Smooth muscle cell (in vitro differentiated cells): ENCODE measurements around the gene RBMS1. TPM values are rescaled to one million over a fixed set of nuclear protein-coding genes. Genes with fewer than 3 reads are reported as not detected.
A peak's percentile ranks its signal among the peaks of the same experiment; 100 is the strongest.

ENCODE experiments used
- DNase-seq: peaks from one replicate; lab custom pipeline; 2025; ENCODE audit not compliant: unreplicated experiment; lab: John Stamatoyannopoulos, UW
- H2AFZ ChIP-seq: fragments of 200-600 bp; sonication (generic); 2 replicates; pipeline ENCODE4 v1.6.0; 2016; ENCODE audit warnings: antibody characterized with exemption, low read depth, mild to moderate bottlenecking
- H3F3A ChIP-seq: fragments of 200-600 bp; sonication (generic); 2 replicates; pipeline ENCODE4 v1.6.0; 2017; ENCODE audit warnings: antibody characterized with exemption, low read depth
- H3K27ac ChIP-seq: fragments of 200-600 bp; sonication (generic); 2 replicates; pipeline ENCODE4 v1.5.1; 2016; ENCODE audit warnings: low read depth, mild to moderate bottlenecking
- H3K27me3 ChIP-seq: fragments of 200-600 bp; sonication (generic); 2 replicates; pipeline ENCODE4 v1.6.1; 2016; ENCODE audit warnings: low read depth, mild to moderate bottlenecking
- H3K36me3 ChIP-seq: fragments of 200-600 bp; sonication (generic); 2 replicates; pipeline ENCODE4 v1.5.1; 2016; ENCODE audit warnings: low read depth
- H3K4me1 ChIP-seq: fragments of 200-600 bp; sonication (generic); 2 replicates; pipeline ENCODE4 v1.5.1; 2016; ENCODE audit warnings: low read depth
- H3K4me2 ChIP-seq: fragments of 200-600 bp; sonication (generic); 2 replicates; pipeline ENCODE4 v1.6.0; 2016; ENCODE audit warnings: mild to moderate bottlenecking
- H3K4me3 ChIP-seq: fragments of 200-600 bp; sonication (generic); 2 replicates; pipeline ENCODE4 v1.5.1; 2016; ENCODE audit warnings: mild to moderate bottlenecking
- H3K79me2 ChIP-seq: fragments of 200-600 bp; sonication (generic); 2 replicates; pipeline ENCODE4 v1.6.0; 2016; ENCODE audit warnings: low read depth, mild to moderate bottlenecking
- H3K9ac ChIP-seq: fragments of 200-600 bp; sonication (generic); 2 replicates; pipeline ENCODE4 v1.6.0; 2016; ENCODE audit warnings: low read depth
- H3K9me3 ChIP-seq: fragments of 200-600 bp; sonication (generic); replicated peaks from 2 replicates; pipeline ENCODE4 v1.5.1; 2016; ENCODE audit warnings: low read depth
- H4K20me1 ChIP-seq: fragments of 200-600 bp; sonication (generic); 2 replicates; pipeline ENCODE4 v1.6.0; 2016; ENCODE audit warnings: low read depth
- CTCF ChIP-seq: fragments of 200-600 bp; sonication (generic); IDR thresholded peaks from 2 replicates; pipeline ENCODE4 v1.5.1; 2017; ENCODE audit warnings: borderline replicate concordance, mild to moderate bottlenecking, antibody characterized with exemption; ENCODE audit not compliant: insufficient read depth, poor library complexity, severe bottlenecking
- WGBS: methylation state at CpG from one replicate; pipeline ENCODE4 v1.1.7; 2016; ENCODE audit warnings: low lambda C conversion rate; 5-methylcytosine and 5-hydroxymethylcytosine counted together
- polyA plus RNA-seq: library from polyadenylated mRNA; unstranded; fragments of >200 nt; fragmentation: Nextera tagmentation; extraction: Ambion mirVana; gene quantifications from 2 replicates; pipeline ENCODE4 v1.2.1, GENCODE V29; 2016
- total RNA-seq: library from RNA; depleted of rRNA; stranded (reverse); fragments of >200 nt; gene quantifications from 2 replicates; pipeline ENCODE4 v1.2.3, GENCODE V29; 2014

RBMS1 gene
- total and polyA plus RNA-seq, 2 experiments from 2014 or later = 103 to 160 TPM

DNA sequence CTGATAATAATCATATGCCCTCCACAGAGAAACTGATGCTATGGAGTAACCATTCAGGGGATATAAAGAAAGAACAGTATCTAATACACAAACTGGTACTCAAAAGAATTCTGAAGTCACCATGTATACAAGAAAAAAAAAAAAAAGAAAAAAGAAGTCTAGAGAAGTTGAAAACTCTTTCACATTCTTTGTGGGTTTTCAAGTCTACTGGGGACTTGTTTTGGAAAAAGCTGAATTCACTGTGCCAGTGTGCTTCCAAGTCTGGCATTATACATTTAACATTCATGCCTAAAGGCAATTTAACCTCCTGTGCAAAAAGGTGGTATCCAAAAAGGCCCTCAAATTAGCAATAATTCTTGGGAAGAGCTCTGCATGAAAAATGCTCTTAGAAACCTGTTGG, 198.7 kb downstream of the RBMS1 start:
- Histone ChIP-seq H3K27ac (peak overlapping the region; percentile 93), H3K36me3 (no peaks in the 10 kb centered on the region), H3K9ac (peak overlapping the region; percentile 69), H3K4me1 (peaks cover 11% of the 10 kb centered on the region), H3F3A (peaks cover 9% of the 10 kb centered on the region), H4K20me1 (no peaks in the 10 kb centered on the region), H3K9me3 (no peaks in the 10 kb centered on the region), H2AFZ (no peak overlapping the region), H3K79me2 (peaks cover 8% of the 10 kb centered on the region), H3K4me3 (no peak overlapping the region), H3K4me2 (peak overlapping the region; percentile 36), H3K27me3 (no peaks in the 10 kb centered on the region)
- no peak for TF ChIP-seq CTCF
- DNase-seq = no peak

DNA sequence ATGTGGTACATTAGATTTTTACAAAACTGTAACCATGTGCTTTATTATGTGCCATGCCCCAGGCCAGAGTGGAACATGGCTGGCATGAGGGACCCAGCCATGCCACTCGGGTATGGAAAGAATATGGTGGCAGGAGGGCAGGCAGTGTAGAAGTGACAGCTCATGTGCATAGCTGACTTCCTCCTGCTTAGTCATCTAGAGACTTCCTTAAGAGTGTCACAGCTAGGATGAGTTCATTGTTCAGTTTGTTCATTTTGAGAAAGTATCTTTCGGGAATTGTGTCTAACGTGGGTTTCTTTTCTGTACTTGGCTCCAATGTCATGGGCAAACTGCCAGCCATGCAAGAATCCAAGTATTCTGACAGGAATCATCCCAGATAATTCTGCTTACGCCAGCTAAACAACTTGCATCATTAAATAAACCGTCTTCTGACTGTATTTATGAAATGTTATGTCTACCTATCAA, 199.2 kb downstream of the RBMS1 start:
- Histone ChIP-seq H3K36me3 (no peaks in the 10 kb centered on the region), H4K20me1 (no peaks in the 10 kb centered on the region), H3F3A (peaks cover 9% of the 10 kb centered on the region), H3K79me2 (peaks cover 7% of the 10 kb centered on the region), H3K9ac (peak overlapping the region; percentile 69), H2AFZ (no peak overlapping the region), H3K27me3 (no peaks in the 10 kb centered on the region), H3K27ac (peak overlapping the region; percentile 93), H3K4me1 (peaks cover 11% of the 10 kb centered on the region), H3K4me2 (peak overlapping the region; percentile 36), H3K4me3 (no peak overlapping the region), H3K9me3 (no peaks in the 10 kb centered on the region)
- DNase-seq = no peak
- WGBS = 38% methylated on average over 5 of the region's 5 CpGs
- no peak for TF ChIP-seq CTCF

DNA sequence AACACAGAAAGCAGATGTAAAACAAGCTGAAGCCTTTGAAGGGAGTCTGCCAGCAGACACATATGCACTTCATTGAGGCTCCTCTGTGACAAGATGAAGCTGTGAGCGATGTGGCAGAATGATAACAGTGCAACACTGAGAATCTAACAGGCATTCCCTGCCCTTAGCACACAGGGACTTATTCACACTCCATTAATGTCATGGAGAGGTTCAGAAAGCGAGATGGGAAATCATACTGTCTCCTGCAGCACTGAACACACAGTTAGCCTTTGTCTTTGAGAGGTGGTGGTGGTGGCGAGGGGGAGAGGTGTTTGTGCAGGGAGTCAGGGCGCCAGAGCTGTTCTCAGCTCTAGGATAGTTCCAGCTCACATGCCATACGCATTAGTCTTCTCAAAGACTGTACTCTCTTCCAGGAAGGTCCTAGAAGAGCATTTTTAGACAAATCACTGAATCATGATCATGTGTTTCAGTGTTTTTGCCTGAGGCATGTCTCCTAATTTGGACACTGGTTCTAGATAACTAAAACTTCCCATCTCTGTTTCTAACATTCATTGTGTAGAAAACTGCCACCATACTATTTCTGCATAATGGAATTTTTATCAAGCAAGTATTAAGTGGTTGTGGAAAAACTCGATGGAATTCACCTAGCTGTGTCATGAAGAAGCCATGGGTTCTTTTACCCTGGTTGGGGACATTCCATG, 200.1 kb downstream of the RBMS1 start:
- Histone ChIP-seq H4K20me1 (no peaks in the 10 kb centered on the region), H3K27ac (peak overlapping the region; percentile 93), H3K9me3 (no peaks in the 10 kb centered on the region), H3K4me3 (no peak overlapping the region), H2AFZ (no peak overlapping the region), H3F3A (peaks cover 9% of the 10 kb centered on the region), H3K79me2 (peaks cover 4% of the 10 kb centered on the region), H3K36me3 (no peaks in the 10 kb centered on the region), H3K4me1 (peaks cover 11% of the 10 kb centered on the region), H3K4me2 (peak overlapping the region; percentile 36), H3K9ac (peak overlapping the region; percentile 69), H3K27me3 (no peaks in the 10 kb centered on the region)
- TF ChIP-seq CTCF = no peak
- DNase-seq = no peak
- 26% methylated on average over 6 of the region's 6 CpGs for WGBS

GRCh38 chr2:160292225-160292624, 201.4 kb downstream of the RBMS1 start:
- 86% methylated on average over 1 of the region's 1 CpG for WGBS
- H3K27me3 ChIP-seq = no peaks in the 10 kb centered on the region
- H3K9me3 ChIP-seq = no peaks in the 10 kb centered on the region
- peak overlapping the region; percentile 93 for H3K27ac ChIP-seq
- DNase-seq = no peak
- no peak overlapping the region for H3K4me2 ChIP-seq
- no peak for TF ChIP-seq CTCF
- H3K36me3 ChIP-seq = no peaks in the 10 kb centered on the region
- H4K20me1 ChIP-seq = no peaks in the 10 kb centered on the region
- no peak overlapping the region for H2AFZ ChIP-seq
- H3F3A ChIP-seq = peaks cover 4% of the 10 kb centered on the region
- H3K4me3 ChIP-seq = no peak overlapping the region
- H3K4me1 ChIP-seq = peaks cover 11% of the 10 kb centered on the region
- peaks cover 4% of the 10 kb centered on the region for H3K79me2 ChIP-seq
- H3K9ac ChIP-seq = no peak overlapping the region
